Activated CD8-positive, alpha-beta memory T cell treated with anti-CD3 and anti-CD28 coated beads, Interleukin-2, amount 50 U/mL, for 24 hours (primary cell): Measurements from ENCODE around the gene ERCC3.
"Not testable (repeated sequence)": the region's sequence is repeated elsewhere in the genome, so short reads cannot be mapped to it uniquely, and the experiment has no call there.

Source experiments
- DNase-seq: peaks from one replicate; pipeline ENCODE4 v3.0.0-alpha.2; 2020; ENCODE audit errors: extremely low read depth

ERCC3 gene

DNA sequence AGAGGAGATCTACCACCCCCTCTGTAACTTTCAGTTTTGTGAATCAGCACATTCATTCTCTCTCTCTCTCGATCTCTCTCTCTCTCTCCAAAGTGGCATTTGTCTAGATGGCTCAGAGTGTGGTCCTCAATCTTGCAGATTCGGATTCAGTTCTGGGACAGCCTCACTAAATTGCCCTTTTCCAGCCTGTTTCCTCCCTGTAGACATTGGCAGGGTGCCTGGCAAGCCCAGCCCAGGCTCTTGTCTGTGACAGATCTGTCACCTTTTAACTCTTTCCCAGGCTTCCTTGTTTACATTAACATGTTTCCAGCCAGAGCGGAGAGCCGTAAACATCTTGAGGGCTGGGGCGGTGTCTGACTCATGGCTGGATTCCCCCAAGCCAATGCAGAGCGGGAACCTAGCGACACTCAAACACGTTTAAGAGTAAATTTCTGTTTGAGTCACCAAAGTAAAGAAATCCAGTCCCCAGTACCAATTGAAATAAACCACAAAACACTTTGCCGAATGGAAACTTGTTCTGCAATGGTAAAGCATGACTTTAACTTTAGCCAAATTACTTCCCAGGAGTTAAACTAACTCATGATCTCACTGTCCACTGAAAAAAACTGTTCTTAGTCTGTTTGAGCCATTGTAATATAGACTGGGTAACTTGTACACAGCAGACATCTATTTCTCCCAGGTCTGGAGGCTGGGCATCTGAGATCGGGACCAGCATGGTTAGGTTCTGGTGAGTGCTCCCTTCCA lies 67.3 kb downstream of the ERCC3 start:
- peak; percentile 12 for DNase-seq

GRCh38 chr2:127226132-127226519 lies 67.8 kb downstream of the ERCC3 start:
- DNase-seq = no peak

GRCh38 chr2:127225186-127225960 lies 68.6 kb downstream of the ERCC3 start:
- DNase-seq = no peak

GRCh38 chr2:127224135-127224534 lies 69.8 kb downstream of the ERCC3 start:
- not testable (repeated sequence) for DNase-seq

DNA sequence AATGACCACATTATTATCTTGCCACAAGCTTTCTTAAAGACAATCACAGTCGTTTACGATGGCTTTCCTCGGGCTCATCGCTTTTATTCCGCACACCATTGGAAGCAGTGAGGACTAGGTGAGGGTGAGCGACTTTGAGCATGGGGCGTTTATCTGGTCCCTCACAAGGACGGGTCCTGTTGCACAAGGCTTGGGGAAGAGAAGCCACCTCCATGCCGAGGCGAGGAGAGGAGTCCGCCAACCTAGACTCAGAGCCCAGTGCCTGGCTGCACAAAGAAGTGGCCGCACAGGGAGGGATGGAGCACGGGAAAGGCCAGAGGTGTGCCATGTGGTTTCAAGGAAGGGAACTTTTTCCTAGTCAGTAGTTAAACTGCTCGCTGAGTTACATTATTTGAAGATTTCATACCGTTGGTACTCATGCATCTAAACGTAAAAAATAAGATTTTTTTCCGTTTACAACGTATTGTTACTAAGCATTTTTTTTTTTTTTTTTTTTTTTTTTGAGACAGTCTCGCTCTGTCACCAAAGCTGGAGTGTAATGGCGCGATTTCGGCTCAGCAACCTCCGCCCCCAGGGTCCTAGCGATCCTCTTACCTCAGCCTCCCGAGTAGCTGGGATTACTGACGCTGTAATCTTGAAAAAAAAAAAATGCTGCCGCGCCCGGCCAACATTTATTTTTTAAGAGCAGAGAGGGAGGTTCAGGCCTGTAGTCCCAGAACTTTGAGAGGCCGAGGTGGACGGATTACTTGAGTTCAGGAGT lies 73.0 kb downstream of the ERCC3 start:
- DNase-seq = no peak

GRCh38 chr2:127220102-127220767 lies 73.7 kb downstream of the ERCC3 start, which contains the start of gene CYP27C1:
TSS of gene CYP27C1 (minus strand) at chr2:127220299. CDS start at chr2:127220270, 29 bp downstream.
- DNase-seq = no peak

GRCh38 chr2:127219171-127220070 lies 74.5 kb downstream of the ERCC3 start:
- no peak for DNase-seq

DNA sequence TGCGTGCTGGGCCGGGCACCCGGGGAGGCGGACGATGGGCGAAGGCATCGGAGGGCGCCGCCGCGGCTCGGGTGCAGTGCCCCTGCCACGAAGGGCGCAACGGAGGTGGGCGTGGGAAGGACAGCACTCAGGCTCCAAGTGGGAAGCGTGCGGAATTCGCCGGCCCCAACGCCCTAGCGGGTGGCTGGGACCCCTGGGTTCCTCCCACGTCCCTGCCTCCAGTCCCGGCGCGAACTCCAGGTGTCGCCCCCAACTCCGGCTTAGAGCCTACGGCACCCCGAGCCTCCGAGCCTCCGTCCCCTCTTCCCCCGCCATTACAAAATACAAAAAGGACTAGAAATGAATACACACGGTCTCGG lies 75.2 kb downstream of the ERCC3 start:
- no peak for DNase-seq

DNA sequence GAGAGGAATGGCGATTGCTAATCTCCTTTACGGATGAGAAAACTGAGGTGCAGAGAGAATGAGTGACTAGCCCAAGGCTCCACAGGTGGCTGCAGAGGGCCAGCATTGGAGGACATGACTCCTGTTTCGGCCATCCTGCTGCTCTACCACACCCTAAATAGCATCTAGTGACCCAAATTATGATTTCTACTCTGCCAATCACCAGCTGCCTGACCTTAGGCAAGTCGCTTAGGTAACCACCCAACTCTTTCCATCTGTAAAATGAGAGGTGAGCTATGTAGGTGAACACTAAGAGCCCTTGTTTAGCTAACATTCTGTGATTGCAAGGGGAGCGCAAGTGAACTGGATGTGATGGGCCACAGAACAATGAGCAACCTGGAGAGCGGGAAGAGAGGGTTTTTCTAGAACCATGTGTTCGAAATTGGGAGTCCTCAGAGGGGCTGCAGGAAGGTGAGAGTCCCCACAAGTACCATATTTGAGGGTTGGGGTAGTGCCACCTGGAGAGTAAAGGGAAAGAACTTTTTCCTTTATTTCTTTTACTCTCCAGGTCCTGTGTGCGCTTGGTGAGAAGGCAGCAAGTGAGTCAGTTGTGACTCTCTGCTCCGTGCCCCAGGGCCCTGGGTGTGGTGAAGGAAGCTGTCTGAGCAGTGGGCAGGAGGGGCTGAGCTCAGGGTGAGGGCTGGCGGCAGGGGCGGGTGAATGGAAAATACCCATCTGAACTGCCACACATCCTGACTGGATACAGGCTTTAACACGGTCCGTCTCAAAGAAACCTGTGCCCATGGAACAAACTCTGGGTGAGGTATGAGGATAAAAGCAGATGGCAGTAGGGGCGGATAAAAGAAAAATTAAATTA lies 76.2 kb downstream of the ERCC3 start:
- DNase-seq = no peak

DNA sequence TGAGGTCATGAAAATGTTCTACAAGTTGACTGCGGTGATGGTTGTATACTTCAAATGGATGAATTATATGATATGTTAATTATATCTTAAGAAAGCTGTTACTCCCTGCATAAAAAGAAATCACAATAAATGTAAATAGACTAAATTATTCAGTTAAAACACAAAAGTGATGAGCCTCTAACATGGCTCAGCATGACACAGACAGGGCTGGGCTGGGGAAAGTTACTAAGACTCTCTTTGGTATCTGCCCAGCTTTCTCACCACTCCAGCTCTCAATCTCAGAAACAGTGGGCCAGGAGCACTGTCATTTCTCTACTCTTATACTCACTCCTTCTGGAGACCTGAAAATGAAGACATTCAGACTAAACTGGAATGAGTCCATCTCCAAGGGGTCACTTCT lies 77.4 kb downstream of the ERCC3 start:
- no peak for DNase-seq

DNA sequence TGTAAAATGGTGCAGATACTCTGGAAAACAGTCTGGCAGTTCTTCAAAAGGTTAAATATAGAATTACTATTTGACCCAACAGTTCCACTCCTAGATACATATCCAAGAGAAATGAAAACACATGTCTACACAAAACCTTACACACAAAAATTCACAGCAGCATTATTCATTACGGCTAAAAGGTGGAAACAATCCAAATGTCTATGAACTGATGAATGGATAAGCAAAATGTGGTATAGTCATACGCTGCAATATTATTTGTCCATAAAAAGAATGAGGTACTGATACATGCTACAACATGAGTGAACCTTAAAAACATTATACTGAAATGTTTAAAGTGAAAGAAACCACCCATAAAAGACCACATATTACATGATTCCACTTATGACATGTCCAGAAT lies 77.8 kb downstream of the ERCC3 start:
- no peak for DNase-seq

GRCh38 chr2:127214201-127214600 lies 79.7 kb downstream of the ERCC3 start:
- not testable (repeated sequence) for DNase-seq

- no peak for DNase-seq
Measured at GRCh38 chr2:127208313-127208712, 85.6 kb downstream of the ERCC3 start.
